ENCODE measurements around the gene ASCL5.

- TF ChIP-seq POLR2A (IDR thresholded peaks at IDR 0.05; ENCODE audit: low read length) = no peak
- no peak for TF ChIP-seq GATA1 (IDR thresholded peaks at IDR 0.05; ENCODE audit: low read depth, low read length)
Observed at GRCh38 chr1:201156346-201156745, 29.4 kb upstream of the ASCL5 start.

Data from erythroblast (primary cell).